Stimulated activated CD4-positive, alpha-beta T cell treated with anti-CD3 and anti-CD28 coated beads, Interleukin-15, amount 100 ng/mL, for 48 hours (primary cell): ENCODE measurements around the gene CSPG4.
"Not testable (repeated sequence)": the region's sequence is repeated elsewhere in the genome, so short reads cannot be mapped to it uniquely, and the experiment has no call there.

Experiments used
- DNase-seq, 2 donors: peaks; one replicate each; pipeline ENCODE4 v3.0.0-alpha.2; 2020; ENCODE audit warnings: low read depth in 2 of 2

CSPG4 gene

DNA sequence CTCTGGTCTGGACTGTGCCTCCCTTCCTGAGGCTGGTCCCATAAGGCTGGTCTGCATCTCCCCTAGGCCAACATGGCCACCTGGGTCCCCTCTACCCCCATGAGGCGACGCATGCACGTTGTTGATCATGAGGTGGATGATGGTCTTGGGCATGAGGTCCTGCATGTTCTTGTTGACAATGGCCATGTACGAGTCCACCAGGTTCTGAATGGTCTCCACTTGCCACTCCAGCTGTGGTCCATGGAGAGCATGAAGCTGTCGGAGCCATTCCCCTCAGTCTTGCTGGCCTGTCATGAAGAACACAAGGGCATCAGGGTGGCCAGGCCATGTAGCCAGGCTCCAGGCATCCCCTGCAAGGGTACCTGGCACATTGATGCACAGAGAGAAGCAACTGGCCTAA lies 27.1 kb upstream of the CSPG4 start:
- no peak for DNase-seq

DNA sequence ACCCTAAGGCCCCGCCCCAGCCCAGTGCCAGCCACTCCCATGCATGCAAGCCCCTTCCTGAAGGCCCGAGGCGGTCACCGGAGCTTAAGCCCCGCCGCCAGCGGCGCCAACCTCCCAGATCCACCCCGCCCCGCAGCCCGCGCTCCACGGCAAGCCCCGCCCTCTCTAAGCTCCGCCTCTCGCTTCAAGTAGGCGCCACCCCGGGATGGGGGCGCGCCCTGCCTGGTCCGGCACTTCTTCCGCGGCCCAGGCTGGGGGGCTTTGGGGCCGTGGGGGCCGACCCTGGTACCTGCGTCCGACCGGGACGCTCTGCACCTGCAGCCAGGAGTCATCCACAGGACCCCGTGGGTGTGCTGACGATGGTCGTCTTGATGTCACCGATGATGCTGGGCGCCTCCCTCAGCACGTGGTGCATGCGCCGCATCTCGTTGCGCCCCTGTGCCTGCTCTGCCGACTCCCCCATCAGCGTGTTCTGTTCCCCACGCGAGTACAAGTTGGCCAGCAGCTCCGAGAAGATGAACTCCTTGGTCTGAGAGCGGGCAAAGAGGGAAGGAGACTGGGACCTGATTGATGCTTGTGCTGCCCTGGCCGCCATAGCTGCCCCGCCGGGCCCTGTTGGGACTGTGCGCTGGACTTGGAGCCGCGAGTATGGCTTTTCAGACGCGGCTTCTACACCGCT lies 26.1 kb upstream of the CSPG4 start:
- peak; percentile 80 to 90 for DNase-seq

DNA sequence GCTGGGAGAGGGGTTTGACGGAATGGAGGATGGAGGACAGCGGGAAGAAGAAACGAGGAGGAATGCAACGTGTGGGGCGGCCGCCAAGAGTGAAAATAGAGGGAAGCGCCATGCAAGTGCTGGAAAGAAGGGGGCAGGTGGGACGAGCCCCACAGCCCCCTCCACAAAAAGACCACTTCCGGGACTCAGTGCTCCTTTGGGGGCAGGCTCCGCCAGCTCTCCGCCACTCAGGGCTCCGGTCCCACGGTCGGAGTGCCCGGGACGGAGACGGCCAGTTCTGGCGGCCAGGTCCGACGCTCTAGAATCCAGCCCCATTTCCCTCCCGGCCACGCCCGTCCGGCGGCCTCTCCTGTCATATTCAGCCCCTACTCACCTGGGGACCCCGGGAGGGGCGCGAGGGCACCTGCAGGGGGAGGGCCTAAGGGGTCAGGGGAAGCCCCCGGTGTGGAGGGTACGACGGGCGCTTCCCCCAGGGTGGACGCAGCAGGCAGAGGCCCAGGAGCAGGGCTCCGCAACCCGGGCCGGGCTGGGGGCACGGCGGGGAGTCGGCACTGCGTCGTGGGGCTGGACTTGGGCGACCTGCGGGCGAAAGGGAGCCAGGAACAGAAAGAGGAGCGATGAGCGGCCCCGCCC lies 25.5 kb upstream of the CSPG4 start:
- DNase-seq = no peak

DNA sequence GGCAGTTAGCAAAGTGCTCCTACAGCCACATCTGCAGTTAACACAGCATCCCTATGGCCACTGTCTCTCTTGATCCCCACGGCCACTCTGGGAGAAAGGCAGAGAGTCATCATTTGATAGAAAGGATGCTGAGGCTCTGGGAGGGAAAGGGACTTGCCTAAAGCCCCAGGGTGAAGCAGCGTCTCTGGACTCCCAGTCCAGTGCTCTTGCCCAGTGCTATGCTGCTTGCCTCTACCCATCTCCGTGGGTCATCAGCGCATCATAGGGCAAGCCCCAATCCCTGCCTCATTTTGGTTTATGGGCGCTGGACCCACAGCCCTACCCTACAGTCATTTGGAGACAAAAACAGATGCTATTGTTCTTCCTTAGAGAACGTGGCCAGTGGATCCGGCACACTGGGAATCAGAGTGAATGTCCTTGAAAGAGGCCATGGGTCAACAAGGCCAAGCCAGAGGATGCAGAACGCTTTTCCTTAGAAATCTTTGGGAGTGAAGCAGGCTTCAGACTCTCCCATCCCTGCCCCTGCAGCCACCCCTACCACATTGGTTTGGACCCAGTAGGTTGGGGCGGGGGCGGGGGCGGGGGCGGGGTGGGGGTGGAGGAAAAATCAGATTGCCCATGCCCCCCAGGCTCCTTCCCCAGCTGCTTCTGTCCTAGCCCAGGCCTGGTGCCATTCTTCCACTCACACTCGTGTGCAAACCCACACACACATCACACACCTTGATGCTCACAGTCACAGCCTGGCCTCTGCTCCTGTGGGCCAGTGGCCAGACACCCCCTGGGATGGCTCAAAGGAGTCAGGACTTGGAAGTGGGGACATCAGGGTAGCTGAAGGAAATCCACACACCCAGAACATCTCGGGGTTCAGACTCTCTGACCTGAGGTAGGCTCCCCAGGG lies 24.7 kb upstream of the CSPG4 start:
- not testable (repeated sequence) for DNase-seq

DNA sequence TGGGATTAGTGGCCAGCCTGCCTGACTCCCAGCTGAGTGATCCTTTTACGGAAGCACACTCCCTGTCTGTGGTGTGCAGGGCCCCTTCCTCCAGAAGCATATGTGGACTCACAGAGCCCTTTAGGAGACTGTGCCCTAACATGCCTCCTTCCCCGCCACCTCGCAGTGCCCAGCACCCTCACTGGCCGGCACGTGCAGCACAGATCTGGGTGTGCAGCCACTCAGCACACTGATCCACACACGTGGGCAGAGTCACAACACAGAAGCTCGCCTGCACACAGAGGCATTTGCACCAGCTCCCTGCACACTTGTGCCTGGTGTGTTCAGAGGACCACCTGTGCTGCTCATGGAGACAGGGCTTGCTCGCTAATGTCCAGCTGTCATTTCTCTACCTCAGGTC lies 23.6 kb upstream of the CSPG4 start:
- no peak for DNase-seq

DNA sequence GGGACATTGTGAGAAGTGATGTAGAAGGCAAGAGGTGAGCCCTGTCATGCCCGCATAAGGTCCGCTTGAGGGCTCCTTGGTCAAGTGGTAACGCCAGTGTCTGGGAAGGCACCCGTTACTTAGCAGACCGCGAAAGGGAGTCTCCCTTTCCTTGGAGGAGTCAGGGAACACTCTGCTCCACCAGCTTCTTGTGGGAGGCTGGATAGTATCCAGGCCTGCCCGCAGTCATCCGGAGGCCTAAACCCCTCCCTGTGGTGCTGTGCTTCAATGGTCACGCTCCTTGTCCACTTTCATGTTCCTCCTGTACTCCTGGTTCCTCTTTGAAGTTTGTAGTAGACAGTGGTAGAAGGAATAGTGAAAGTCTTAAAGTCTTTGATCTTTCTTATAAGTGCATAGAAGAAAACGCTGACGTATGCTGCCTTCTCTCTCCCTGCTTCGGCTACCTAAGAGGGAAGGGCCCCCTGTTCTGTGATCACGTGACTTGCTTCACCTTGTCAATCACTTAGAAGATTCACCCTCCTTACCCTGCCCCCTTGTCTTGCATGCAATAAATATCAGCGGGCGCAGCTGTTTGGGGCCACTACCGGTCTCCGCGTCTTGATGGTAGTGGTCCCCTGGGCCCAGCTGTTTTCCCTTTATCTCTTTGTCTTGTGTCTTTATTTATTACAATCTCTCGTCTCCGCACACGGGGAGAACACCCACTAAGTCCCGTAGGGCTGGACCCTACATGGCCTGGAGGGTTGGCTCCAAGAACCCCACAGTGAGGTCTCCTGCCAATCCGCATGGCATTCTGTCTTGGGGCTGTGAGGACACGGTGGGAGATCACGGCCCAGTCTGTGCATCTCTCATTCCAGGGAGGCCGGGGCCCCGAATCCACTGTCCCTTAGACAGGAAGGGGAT lies 22.5 kb upstream of the CSPG4 start:
- not testable (repeated sequence) for DNase-seq

DNA sequence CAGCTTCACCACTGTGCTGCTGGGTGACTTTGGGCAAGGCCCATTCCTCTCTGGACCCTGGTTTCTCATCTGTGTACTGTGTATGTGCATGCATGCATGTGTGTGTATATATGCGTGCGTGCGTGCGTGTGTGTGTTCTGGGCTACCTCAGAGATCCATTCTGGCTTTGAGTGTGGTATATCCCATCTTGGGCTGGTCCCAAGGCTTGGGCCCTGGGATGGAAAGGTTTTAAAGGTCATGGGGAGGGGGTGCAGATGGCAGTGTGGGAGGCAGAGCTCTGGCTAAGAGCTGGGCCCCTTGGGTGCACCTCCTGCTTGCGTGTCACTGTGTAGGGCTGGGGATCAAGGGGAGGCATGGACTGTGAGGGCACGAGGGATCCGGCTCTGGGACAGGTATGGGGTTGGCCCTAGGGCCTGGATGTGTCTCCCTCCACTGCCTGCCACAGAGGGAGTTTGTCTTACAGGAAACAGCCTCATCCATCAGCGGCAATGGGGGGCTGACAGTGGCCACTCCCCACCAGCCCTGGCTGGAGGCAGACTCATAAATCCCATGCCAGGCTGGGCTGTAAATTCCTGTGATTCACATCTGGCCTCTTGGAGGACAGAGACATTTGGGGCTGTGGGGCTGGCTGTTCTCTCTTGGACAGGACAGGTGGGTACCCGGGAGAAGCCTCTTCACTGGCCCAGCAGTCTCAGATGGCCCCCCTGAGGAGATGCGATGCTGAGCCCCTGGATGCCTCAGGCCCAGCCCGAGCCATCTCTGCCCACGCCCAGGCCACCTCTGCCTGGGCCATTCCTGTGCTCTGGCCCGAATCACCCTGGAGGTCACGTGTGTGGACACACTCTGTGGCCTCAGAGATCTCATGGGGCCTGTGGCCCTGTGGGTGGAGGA lies 21.4 kb upstream of the CSPG4 start:
- DNase-seq = no peak

DNA sequence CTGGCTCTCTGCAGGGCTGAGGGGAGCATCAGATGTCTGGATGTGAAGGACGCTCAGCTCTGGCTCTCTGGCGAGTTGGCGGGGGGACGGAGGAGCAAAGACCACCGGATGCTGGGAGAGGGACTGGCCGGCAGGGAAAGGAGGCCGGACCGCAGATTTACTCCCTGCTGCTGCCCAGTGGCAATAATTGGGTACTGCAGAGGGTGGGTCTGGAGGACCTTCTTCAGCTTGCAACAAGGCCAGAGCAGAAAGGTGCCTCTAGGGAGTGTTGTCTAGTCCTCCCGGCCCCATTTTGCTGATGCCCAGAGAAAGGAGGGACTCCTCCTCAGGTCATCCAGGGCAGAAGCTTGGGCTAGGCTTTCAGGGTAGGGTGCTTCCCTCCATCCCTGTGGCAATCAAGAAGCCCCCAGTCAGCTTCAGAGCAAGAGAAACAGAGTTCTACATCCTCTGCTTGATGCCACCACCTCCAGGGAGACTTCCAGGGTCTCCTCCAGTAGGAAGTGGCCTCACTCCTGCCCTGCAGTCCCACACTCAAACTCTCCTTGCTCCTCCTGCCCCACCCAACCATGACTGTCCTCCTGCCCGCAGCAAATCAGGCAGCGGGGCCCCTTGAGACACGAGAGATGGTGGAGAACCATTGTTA lies 20.3 kb upstream of the CSPG4 start:
- DNase-seq = peak in 1 of 2 donors; percentile 39

DNA sequence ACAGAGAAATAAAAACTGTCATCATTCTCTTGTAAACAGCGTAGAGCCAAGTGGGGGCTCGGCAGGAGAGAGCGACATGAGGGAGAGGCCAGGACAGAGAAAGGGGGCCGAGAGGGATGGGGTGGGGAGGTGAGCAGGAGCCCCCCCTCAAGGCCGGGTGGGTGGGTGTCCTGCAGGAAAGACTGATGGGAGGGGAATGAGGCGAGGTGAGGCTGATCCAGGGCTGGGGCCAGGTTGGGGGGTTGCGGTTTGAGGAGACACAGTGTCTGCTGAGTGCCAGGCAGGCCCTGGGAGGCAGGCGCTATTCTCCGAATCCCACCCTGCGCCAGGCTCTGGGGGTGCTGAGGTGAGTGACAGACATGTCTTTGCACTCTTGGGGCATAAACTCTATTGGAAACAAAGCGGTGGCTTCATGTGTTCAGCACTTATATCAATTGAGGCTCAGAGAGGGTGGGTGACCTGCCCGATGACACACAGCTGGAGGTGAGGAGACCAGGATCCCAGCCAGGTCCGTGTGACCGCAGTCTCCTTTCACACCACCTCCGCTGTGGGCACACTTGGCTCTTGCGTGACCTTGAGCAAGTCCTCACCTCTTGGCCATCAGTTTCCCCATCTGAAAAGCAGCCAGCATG lies 19.6 kb upstream of the CSPG4 start:
- DNase-seq = no peak

DNA sequence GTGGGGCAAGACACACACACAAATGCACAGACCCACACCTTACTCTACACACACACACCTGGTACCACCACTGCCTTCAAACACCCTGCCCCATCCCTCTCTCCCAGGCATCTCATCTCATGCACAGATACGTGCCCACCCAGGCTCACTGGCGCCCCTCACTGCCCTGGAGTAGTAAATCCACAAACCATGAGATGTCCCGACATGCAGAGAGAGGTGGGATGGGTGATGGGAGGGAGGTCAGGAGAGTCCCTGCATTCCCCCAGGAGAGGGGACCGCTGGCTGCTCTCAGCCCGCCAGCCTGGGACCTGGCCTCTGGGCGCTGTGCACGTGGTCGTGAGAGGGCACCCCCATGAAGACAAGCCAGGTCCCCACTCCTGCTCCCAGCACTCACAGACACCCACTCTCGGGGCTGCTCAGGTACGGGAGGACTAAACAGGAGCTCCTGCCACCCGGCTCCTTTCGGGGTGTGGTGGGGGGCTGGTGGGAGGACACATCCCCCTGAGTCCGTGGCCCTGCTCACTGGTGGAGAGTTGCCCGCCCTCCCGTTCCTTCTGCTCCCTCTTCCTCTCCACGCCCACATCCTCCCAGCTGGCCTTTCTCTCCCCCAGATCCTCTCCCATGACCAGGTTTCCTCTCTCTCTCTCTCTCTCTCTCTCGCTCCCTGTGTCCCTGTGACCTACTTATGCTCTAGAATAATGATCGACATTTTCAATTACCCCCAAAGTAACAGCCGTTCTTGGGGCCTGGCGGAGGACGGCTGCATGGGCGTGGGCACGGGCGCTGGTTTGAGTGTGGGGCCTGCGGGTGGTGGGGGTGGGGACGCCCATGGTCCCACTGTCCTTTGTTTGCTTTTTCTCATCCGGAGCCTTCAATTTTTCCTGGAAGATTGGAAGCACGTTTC lies 18.9 kb upstream of the CSPG4 start:
- DNase-seq = no peak

DNA sequence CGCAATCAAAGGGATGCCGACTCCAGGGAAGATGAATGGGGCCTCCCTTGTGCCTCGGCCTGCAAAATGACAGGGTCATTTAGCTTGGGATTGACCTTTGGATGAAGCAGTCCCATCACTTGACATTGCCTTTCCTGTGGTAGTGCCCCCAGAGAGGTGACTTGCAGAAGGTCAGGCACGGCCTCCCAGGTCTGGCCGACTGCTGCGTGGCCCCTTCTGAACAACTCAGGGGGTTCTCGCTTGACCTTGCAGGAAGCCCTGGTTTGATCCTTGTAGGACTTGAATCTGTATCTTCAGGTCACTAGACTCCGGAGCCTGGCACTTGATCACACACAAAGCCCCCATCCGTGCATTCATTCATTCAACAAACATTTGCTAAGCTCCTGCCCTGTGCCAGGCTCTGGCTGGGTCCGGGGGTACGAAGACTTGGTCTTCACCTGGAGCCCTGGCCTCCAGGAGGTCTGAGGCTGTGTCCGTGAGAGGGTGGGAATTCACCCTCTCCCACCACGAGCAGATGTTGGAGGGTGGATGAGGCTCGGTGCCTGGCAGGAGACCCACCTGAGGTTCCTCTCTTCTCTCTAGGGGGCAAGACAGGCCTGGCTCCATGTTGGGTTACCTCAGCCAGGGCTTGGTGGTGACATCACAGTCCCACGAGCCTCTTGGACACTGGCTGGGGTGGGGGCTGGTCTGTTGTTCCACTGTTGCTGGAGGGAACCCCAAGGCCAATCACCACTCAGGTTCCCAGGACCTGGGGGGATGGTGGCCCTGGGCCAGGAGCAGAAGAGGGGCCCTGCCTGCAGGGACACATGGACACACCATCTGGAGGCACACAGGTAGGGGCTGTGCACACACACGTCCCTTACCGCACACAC lies 18.0 kb upstream of the CSPG4 start:
- not testable (repeated sequence) for DNase-seq

DNA sequence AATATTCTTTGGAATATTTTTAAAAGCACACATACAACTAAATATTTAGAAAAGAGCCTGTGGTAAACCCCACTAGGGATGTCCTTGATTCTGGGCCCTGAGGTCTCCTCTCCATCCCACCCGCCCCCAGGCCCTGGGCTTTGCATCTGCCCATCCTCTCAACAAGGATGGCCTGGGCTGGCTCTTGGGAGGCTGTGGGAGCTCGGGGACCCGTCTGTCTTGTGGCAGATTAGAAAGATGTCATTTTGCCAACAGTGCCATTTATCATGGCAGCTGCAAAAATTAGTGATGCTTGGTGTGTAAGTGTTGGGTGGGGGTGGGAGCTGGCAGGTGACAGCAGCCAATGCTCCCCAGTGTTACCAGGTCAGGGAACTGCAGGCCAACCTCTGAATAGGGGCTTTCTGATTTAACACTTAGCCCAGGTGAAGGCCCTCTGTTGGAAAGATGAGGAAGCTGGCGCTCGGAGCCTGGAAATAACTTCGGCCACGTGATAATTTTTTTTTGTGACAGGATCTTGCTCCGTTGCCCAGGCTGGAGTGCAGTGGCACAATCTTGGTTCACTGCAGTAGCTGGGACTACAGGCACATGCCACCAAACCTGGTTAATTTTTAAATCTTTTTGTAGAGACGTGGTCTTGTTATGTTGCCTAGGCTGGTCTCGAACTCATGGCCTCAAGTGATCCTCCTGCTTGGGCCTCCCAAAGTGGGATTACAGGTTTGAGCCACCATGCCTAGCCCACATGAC lies 16.9 kb upstream of the CSPG4 start:
- DNase-seq = no peak

DNA sequence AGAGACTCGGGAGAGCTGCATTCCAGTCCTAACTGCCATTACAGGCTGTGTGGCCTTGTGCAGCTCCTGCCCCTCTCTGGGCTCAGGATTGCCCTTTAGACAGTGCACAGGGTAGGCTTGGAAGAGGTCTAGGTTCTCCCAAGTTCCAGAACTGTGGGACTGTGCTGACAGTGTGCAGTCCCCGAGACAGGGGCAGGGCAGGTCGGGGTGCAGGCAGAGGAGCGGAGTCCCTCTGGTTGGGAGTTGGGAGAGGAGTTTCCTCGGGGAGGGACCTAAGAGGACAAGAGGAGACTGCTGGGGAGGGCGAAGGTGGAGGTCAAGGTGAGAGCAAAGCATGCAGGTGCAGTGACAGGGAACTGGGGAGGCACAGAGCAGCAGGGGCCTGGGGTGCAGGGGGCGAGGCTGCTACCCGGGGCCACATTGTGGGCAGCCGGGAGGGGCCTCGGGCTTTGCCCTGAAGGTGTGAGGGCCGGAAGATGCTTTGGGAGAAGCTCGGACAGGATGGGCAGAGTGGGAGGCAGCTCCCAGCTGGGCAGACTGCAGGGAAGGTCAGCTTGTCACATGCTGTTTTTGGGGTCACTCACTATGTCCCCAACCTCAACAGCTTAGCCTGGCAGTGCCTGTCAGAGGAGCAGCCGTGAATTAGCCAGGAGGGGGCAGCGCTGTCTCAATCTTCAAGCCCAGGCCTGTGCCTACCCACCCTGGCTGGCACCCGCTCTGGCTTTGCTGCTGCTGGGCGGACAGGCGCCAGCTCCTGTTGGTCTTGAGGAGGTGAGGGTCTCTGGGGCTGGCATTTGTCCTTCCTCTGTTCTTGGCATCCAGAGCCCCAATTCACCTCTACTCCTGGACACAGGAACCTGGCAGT lies 15.4 kb upstream of the CSPG4 start:
- peak; percentile 40 to 67 for DNase-seq

DNA sequence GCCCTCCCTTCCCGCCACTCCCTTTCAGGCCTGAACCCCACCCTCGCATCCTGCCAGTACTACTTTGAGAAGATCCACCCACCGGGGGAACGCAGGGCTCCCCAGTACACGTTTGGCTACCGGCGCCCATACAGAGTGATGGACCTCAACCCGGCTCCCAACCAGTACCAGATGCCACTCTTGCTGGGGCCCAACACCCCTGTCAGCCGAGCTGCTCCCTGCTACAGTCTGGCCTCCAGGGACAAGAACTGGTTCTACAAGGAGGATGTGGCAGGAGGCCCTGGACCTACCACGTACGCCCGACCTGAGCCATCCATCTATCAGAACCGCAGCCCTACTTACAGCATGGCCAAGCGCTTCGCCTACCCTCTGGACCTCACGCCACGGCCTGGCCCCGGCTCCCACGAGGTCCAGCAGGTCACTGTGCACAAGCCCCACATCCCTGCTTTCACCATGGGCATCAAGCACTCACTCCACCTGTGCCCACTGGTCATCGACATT lies 14.4 kb upstream of the CSPG4 start:
- no peak for DNase-seq

DNA sequence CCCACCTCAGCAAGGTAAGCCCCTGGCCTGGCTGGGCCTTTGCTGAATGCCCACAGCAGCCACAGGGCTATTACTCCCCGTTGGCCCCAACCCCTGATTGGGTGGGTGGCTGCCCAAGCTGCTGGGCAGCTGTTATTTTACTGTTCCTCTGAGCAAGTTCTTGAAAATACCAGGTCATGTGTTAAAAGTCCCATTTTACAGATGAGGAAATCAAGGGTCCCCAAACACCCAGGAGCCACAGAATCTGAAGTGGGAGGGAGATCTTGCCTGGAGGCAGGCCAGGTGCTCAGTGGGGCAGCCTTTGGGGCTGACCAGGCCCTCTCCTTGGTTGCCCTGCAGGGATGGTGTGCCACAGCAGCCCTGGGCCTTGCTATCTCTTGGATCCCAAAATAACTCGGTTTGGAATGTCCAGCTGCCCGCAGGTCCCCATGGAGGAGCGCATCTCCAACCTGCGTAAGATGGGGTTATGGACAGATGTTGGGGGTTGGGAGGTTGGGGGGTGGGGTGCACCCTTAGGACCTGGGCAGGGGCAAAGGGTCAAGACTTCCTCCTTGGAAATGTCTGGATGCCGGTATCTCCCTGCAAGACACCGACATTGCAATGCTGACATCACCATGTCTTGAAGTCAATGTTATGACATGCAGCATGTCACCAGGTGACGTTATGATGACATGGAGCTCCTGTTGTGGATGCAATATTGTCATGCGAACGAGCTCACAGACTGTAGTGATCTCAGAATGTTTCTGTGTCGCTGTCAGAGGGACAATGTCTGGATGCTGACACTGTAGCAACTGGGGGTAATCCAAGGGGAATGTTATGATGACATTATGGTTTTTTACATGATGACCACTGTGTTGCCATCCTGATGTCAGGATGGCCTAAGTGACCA lies 13.3 kb upstream of the CSPG4 start:
- DNase-seq = no peak
